ENCODE measurements around the gene SPIN1. TPM values are rescaled to one million over a fixed set of nuclear protein-coding genes. Genes with fewer than 3 reads are reported as not detected.

SPIN1 gene
- total RNA-seq, 2 experiments from 2014 or later: 20.0 to 39.0 TPM

DNA sequence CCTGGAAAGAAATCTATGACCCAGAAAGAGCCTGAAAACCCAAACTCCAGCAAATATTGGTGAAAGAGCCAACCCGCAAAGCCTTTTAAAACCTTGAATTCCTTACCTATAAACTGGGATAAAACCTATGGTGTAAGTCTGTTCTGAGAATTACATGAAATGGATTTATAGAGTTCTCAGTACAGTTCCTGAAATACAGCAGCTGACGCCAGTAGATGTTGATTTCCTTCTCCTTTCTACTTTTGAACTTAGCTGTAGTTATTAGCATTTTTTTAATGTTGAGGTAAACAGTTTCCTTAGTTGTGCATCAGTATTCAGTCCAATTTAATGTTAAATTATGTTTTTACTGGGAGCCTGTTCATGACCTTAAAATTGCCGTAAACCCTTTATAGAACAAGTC is 3.7 kb downstream of the SPIN1 start:
- Histone ChIP-seq H3K27ac (ENCODE audit: low read depth, low read length, poor library complexity, severe bottlenecking) (no peak overlapping the region), H4K20me1 (ENCODE audit: insufficient read depth, low read length) (peaks cover 13% of the 10 kb centered on the region), H3K36me3 (ENCODE audit: insufficient read depth, low read length) (peaks cover 5% of the 10 kb centered on the region; the same call in 1 of the 2 replicates), H3K4me3 (ENCODE audit: low read depth, low read length, poor library complexity, severe bottlenecking) (no peak overlapping the region), H3K79me2 (ENCODE audit: insufficient read depth, low read depth, low read length) (peaks cover 40% of the 10 kb centered on the region), H3K4me2 (ENCODE audit: low read length) (no peak overlapping the region), H3K9me2 (ENCODE audit: insufficient read depth, low read length) (no peaks in the 10 kb centered on the region), H3K4me1 (ENCODE audit: insufficient read depth, low read length, poor library complexity, severe bottlenecking) (peaks cover 15% of the 10 kb centered on the region), H2AFZ (ENCODE audit: low read length) (no peak overlapping the region), H3K9me3 (ENCODE audit: low read length) (no peaks in the 10 kb centered on the region)
- no TSS peak for BruUV-seq (replicated peaks)
- TF ChIP-seq EZH2phosphoT487 (IDR thresholded peaks at IDR 0.05; ENCODE audit: borderline replicate concordance, low read depth, low read length): no peak
- TF ChIP-seq, protein P1, sequence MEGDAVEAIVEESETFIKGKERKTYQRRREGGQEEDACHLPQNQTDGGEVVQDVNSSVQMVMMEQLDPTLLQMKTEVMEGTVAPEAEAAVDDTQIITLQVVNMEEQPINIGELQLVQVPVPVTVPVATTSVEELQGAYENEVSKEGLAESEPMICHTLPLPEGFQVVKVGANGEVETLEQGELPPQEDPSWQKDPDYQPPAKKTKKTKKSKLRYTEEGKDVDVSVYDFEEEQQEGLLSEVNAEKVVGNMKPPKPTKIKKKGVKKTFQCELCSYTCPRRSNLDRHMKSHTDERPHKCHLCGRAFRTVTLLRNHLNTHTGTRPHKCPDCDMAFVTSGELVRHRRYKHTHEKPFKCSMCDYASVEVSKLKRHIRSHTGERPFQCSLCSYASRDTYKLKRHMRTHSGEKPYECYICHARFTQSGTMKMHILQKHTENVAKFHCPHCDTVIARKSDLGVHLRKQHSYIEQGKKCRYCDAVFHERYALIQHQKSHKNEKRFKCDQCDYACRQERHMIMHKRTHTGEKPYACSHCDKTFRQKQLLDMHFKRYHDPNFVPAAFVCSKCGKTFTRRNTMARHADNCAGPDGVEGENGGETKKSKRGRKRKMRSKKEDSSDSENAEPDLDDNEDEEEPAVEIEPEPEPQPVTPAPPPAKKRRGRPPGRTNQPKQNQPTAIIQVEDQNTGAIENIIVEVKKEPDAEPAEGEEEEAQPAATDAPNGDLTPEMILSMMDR (conservative IDR thresholded peaks at IDR 0.05; ENCODE audit: low read length): no peak
- no peak for DNase-seq (ENCODE audit: low spot score)
- CTCF ChIA-PET (ENCODE audit: unreplicated experiment): no interaction called here
- intact Hi-C loops (cut with micrococcal nuclease; ENCODE audit: unreplicated experiment): no loop called here
- POLR2A ChIA-PET: no interaction called here

DNA sequence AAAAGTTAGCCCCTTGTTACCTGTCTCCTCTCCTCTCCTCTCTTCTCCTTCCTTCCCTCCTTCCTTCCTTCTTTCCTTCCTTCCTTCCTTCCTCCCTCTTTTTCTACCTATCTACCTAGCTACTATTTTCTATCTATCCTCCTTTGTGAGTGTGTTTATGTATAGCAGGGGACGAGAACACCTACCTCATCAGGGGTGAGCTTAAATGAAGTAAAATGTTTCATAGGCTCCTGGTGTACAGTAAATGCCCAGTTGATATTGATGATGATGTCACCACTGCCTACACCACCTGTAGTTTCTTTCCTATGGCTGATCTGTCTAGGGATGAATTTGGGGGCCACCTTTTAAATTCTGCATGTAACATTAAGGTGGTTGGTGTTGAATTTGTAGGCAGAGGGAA is 4.3 kb downstream of the SPIN1 start:
- DNase-seq (ENCODE audit: low spot score): no peak
- Histone ChIP-seq H3K4me1 (ENCODE audit: insufficient read depth, low read length, poor library complexity, severe bottlenecking) (peaks cover 13% of the 10 kb centered on the region), H3K4me3 (ENCODE audit: low read depth, low read length, poor library complexity, severe bottlenecking) (no peak overlapping the region), H2AFZ (ENCODE audit: low read length) (no peak overlapping the region), H3K9me2 (ENCODE audit: insufficient read depth, low read length) (no peaks in the 10 kb centered on the region), H3K9me3 (ENCODE audit: low read length) (no peaks in the 10 kb centered on the region), H3K4me2 (ENCODE audit: low read length) (no peak overlapping the region), H3K79me2 (ENCODE audit: insufficient read depth, low read depth, low read length) (peaks cover 40% of the 10 kb centered on the region), H3K36me3 (ENCODE audit: insufficient read depth, low read length) (peaks cover 5% of the 10 kb centered on the region; the same call in 1 of the 2 replicates), H4K20me1 (ENCODE audit: insufficient read depth, low read length) (peaks cover 13% of the 10 kb centered on the region), H3K27ac (ENCODE audit: low read depth, low read length, poor library complexity, severe bottlenecking) (no peak overlapping the region)
- intact Hi-C loops (cut with micrococcal nuclease; ENCODE audit: unreplicated experiment): no loop called here
- TF ChIP-seq, protein P1 (conservative IDR thresholded peaks at IDR 0.05; ENCODE audit: low read length): no peak
- no peak for TF ChIP-seq EZH2phosphoT487 (IDR thresholded peaks at IDR 0.05; ENCODE audit: borderline replicate concordance, low read depth, low read length)
- CTCF ChIA-PET (ENCODE audit: unreplicated experiment): no interaction called here
- POLR2A ChIA-PET: no interaction called here
- BruUV-seq (replicated peaks): no TSS peak

DNA sequence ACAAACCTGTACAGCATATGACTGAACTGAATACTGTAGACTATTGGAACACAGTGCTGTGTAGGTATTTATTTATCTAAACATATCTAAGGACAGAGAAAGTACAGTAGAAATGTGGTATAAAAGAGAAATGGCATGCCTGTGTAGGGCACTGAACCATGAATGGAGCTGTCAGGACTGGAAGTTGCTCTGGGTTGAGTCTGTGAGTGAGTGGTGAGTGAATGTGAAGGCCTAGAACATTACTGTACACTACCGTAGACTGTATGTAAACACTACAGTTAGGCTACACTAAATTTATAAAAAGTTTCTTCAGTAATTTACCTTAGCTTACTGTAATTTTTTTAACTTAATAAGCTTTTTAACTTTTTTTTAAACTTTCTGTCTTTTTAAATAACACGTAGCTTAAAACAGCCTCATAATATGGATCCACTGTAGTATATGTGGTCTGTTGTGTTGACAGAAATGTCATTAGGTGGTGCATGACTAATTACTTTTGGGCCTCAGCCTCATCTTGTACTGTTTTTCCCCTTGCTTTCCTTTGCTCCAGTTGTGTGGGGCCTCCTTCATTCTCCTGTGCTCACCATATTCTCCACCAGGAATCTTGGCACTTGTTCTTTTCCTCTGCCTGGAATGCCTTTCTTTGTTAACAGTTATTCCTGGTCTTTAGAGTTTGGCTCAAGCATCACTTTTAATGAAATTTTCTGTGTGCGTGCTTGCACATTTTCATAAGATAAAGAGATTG is 8.8 kb downstream of the SPIN1 start:
- no TSS peak for BruUV-seq (replicated peaks)
- CTCF ChIA-PET (ENCODE audit: unreplicated experiment): no interaction called here

More for the DNA sequence above, 8.8 kb downstream of the SPIN1 start:
- Histone ChIP-seq H3K4me3 (ENCODE audit: low read depth, low read length, poor library complexity, severe bottlenecking) (no peak overlapping the region), H2AFZ (ENCODE audit: low read length) (no peak overlapping the region), H3K36me3 (ENCODE audit: insufficient read depth, low read length) (peaks cover 5% of the 10 kb centered on the region), H3K27ac (ENCODE audit: low read depth, low read length, poor library complexity, severe bottlenecking) (no peak overlapping the region), H3K9me3 (ENCODE audit: low read length) (no peaks in the 10 kb centered on the region), H3K4me2 (ENCODE audit: low read length) (no peak overlapping the region), H4K20me1 (ENCODE audit: insufficient read depth, low read length) (0 out of 2 replicates have a peak, but pooled peaks cover 3% of the 10 kb centered on the region), H3K4me1 (ENCODE audit: insufficient read depth, low read length, poor library complexity, severe bottlenecking) (no peaks in the 10 kb centered on the region), H3K79me2 (ENCODE audit: insufficient read depth, low read depth, low read length) (peaks cover 20% of the 10 kb centered on the region; the same call in 1 of the 2 replicates), H3K9me2 (ENCODE audit: insufficient read depth, low read length) (no peaks in the 10 kb centered on the region)
- POLR2A ChIA-PET: interaction anchor here (0.6 to 1.7 kb wide), 4 partner anchors 11 to 592 kb away, joined by 3 to 4 read pairs (median 4); no protein-coding TSS in a partner anchor
- intact Hi-C loops (cut with micrococcal nuclease; ENCODE audit: unreplicated experiment): no loop called here
- TF ChIP-seq, protein P1 (conservative IDR thresholded peaks at IDR 0.05; ENCODE audit: low read length): no peak
- no peak for TF ChIP-seq EZH2phosphoT487 (IDR thresholded peaks at IDR 0.05; ENCODE audit: borderline replicate concordance, low read depth, low read length)
- no peak for DNase-seq (ENCODE audit: low spot score)
